Measurements from ENCODE around the gene KCNK2.

Gene KCNK2

DNA sequence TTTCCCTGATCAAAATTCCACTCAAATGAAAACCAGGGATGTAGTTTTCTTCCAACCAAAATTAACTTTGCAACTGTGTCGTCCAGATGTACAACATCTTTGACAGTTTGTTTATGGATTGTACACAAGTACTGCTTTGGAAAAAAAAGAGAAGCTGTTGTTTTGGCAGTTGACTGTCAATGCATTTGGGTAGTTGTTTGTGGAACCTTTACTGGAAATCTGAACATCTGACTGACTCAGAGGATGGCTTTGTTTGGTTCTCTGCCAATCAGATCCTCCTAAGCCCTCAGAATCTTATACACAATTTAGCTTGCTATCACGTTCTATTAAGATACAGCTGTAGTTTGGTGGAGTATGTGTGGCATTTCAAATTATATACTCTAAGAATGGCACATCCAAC, 195.0 kb downstream of the KCNK2 start:
- no peaks in the 10 kb centered on the region for H3K27me3 ChIP-seq (ENCODE audit: control insufficient read depth in 1 of 2, insufficient read depth in 2 of 2, low read length in 2 of 2)
- H3K9ac ChIP-seq (ENCODE audit: low read length in 2 of 2): no peak overlapping the region
- H3K4me1 ChIP-seq (ENCODE audit: control insufficient read depth, insufficient read depth, low read length): no peaks in the 10 kb centered on the region
- no peaks in the 10 kb centered on the region for H3K9me3 ChIP-seq (ENCODE audit: control insufficient read depth in 2 of 2, low read length in 2 of 2)
- H3K27ac ChIP-seq (ENCODE audit: low read length): no peak overlapping the region
- H3K36me3 ChIP-seq (ENCODE audit: control insufficient read depth in 2 of 2, insufficient read depth in 2 of 2, low read length in 2 of 2): no peaks in the 10 kb centered on the region
- no peak overlapping the region for H3K4me3 ChIP-seq (ENCODE audit: low read length in 2 of 2)

DNA sequence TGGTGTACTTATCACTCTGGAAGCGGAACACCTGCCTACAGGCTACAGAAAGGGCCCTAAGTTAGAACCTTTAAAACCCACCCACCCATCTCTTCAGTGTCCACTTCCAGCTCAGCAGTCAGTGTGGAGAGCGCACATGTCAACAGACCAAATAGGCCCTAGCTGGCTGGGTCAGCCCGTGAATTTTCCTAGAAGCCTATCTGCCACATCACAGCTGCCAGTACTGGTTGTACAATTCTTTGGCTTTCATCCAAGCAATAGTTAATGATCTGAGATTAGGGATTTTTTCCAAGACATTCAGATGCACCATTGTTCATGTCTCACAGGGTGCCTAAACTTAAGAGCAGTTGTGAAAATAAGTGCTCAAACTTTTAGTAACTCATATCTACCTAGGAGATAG, 197.1 kb downstream of the KCNK2 start:
- Histone ChIP-seq H3K27me3 (ENCODE audit: control insufficient read depth in 1 of 2, insufficient read depth in 2 of 2, low read length in 2 of 2) (no peaks in the 10 kb centered on the region), H3K4me3 (ENCODE audit: low read length in 2 of 2) (no peak overlapping the region), H3K9ac (ENCODE audit: low read length in 2 of 2) (no peak overlapping the region), H3K4me1 (ENCODE audit: control insufficient read depth, insufficient read depth, low read length) (no peaks in the 10 kb centered on the region), H3K36me3 (ENCODE audit: control insufficient read depth in 2 of 2, insufficient read depth in 2 of 2, low read length in 2 of 2) (no peaks in the 10 kb centered on the region), H3K27ac (ENCODE audit: low read length) (no peak overlapping the region), H3K9me3 (ENCODE audit: control insufficient read depth in 2 of 2, low read length in 2 of 2) (no peaks in the 10 kb centered on the region)

GRCh38 chr1:215282557-215282956, 200.0 kb downstream of the KCNK2 start:
- H3K4me3 ChIP-seq (ENCODE audit: low read length in 2 of 2): no peak overlapping the region
- H3K9ac ChIP-seq (ENCODE audit: low read length in 2 of 2): no peak overlapping the region
- no peak overlapping the region for H3K27ac ChIP-seq (ENCODE audit: low read length)
- H3K36me3 ChIP-seq (ENCODE audit: control insufficient read depth in 2 of 2, insufficient read depth in 2 of 2, low read length in 2 of 2): no peaks in the 10 kb centered on the region
- no peaks in the 10 kb centered on the region for H3K4me1 ChIP-seq (ENCODE audit: control insufficient read depth, insufficient read depth, low read length)
- H3K9me3 ChIP-seq (ENCODE audit: control insufficient read depth in 2 of 2, low read length in 2 of 2): no peaks in the 10 kb centered on the region
- H3K27me3 ChIP-seq (ENCODE audit: control insufficient read depth in 1 of 2, insufficient read depth in 2 of 2, low read length in 2 of 2): no peaks in the 10 kb centered on the region

GRCh38 chr1:215285013-215285800, 202.7 kb downstream of the KCNK2 start:
- H3K27me3 ChIP-seq (ENCODE audit: control insufficient read depth in 1 of 2, insufficient read depth in 2 of 2, low read length in 2 of 2): no peaks in the 10 kb centered on the region
- H3K9me3 ChIP-seq (ENCODE audit: control insufficient read depth in 2 of 2, low read length in 2 of 2): no peaks in the 10 kb centered on the region
- H3K4me3 ChIP-seq (ENCODE audit: low read length in 2 of 2): no peak overlapping the region
- no peaks in the 10 kb centered on the region for H3K4me1 ChIP-seq (ENCODE audit: control insufficient read depth, insufficient read depth, low read length)
- no peak overlapping the region for H3K9ac ChIP-seq (ENCODE audit: low read length in 2 of 2)
- H3K27ac ChIP-seq (ENCODE audit: low read length): no peak overlapping the region
- no peaks in the 10 kb centered on the region for H3K36me3 ChIP-seq (ENCODE audit: control insufficient read depth in 2 of 2, insufficient read depth in 2 of 2, low read length in 2 of 2)

All from stomach smooth muscle (tissue), 2 donors.